Testis (tissue), 3 donors: ENCODE measurements around the gene TMA7B. TPM values are rescaled to one million over a fixed set of nuclear protein-coding genes. Genes with fewer than 3 reads are reported as not detected.
A peak's percentile ranks its signal among the peaks of the same experiment; 100 is the strongest.

Source experiments
- DNase-seq: peaks from one replicate; pipeline ENCODE4 v3.0.0-alpha.2; 2019
- H3K27ac ChIP-seq, 2 donors: fragments of 200-600 bp; sonication (generic); one replicate each; pipeline ENCODE4 v1.5.1; 2019
- H3K27me3 ChIP-seq: fragments of 200-600 bp; sonication (generic); one replicate; pipeline ENCODE4 v1.5.1; 2019
- H3K36me3 ChIP-seq: fragments of 200-600 bp; sonication (generic); one replicate; pipeline ENCODE4 v1.5.1; 2017; ENCODE audit warnings: low read depth; ENCODE audit errors: missing control alignments
- H3K4me1 ChIP-seq: fragments of 200-600 bp; sonication (generic); one replicate; pipeline ENCODE4 v1.5.1; 2019
- H3K4me3 ChIP-seq, 2 donors: fragments of 200-600 bp; sonication (generic); one replicate each; pipeline ENCODE4 v1.5.1; 2017 to 2019
- H3K9me3 ChIP-seq: fragments of 200-600 bp; sonication (generic); one replicate; pipeline ENCODE4 v1.5.1; 2017
- CTCF ChIP-seq, 3 experiments: fragments of 450-650 bp in 2 of 3; fragments of 200-600 bp in 1 of 3; sonication (generic) in 1 of 3; IDR thresholded peaks; one replicate each; pipeline ENCODE4 v1.5.1; 2016 to 2019; ENCODE audit warnings: antibody characterized with exemption in 3 of 3, mild to moderate bottlenecking in 2 of 3, moderate library complexity in 1 of 3
- POLR2A ChIP-seq: fragments of 450-650 bp; IDR thresholded peaks from one replicate; pipeline ENCODE4 v1.6.1; 2017; ENCODE audit warnings: antibody characterized with exemption, mild to moderate bottlenecking, moderate library complexity
- WGBS, 2 donors: methylation state at CpG; one replicate each; pipeline ENCODE4 v1.1.5; 2018; 5-methylcytosine and 5-hydroxymethylcytosine counted together
- intact Hi-C: fragments of 100-400 bp; cut with DNase I; formaldehyde crosslinking; loops from one replicate; pipeline ENCODE4 v1.15.1; 2023; ENCODE audit warnings: low total_unique reads
- polyA plus RNA-seq: library from polyadenylated mRNA; stranded (reverse); fragments of 350-450 nt; fragmentation: Illumina TruSeq; extraction: RNeasy Lipid Tissue Mini Kit (QIAGEN cat#74804); gene quantifications from one replicate; pipeline ENCODE4 v1.2.3, GENCODE V29; 2014; ENCODE audit warnings: low read depth, low replicate concordance; ENCODE audit not compliant: insufficient read depth
- total RNA-seq, 2 donors: library from RNA; depleted of rRNA; stranded (reverse); fragments of >200 nt; gene quantifications; one replicate each; pipeline ENCODE4 v1.2.3, GENCODE V29; 2016

The TMA7B gene
- total and polyA plus RNA-seq, 3 donors from 2014 or later = 0.43 to 0.47 TPM; not detected in 1

GRCh38 chr22:39967103-39967829 is 7.1 kb downstream of the TMA7B start:
- Histone ChIP-seq H3K27me3 (no peaks in the 10 kb centered on the region), H3K4me1 (peaks cover 40% of the 10 kb centered on the region), H3K36me3 (no peaks in the 10 kb centered on the region), H3K4me3 (no peak overlapping the region), H3K27ac (no peak overlapping the region), H3K9me3 (no peaks in the 10 kb centered on the region)
- WGBS, 2 donors = 55 to 69% methylated on average over 9 of the region's 9 CpGs
- peak; percentile 66 for DNase-seq
- TF ChIP-seq POLR2A = no peak
- no peak for TF ChIP-seq CTCF (IDR thresholded peaks at IDR 0.05)
- intact Hi-C loops = no loop called here

GRCh38 chr22:39967996-39968972 is 8.1 kb downstream of the TMA7B start:
- WGBS, 2 donors = 50 to 52% methylated on average over 14 to 20 of the region's 20 CpGs
- H3K4me3 ChIP-seq = no peak overlapping the region
- intact Hi-C loops = no loop called here
- H3K36me3 ChIP-seq = no peaks in the 10 kb centered on the region
- no peaks in the 10 kb centered on the region for H3K9me3 ChIP-seq
- DNase-seq = peak; percentile 75
- no peaks in the 10 kb centered on the region for H3K27me3 ChIP-seq
- H3K27ac ChIP-seq = peak overlapping the region in 1 of 2 donors; percentile 43
- no peak for TF ChIP-seq CTCF (IDR thresholded peaks at IDR 0.05)
- TF ChIP-seq POLR2A = no peak
- peaks cover 40% of the 10 kb centered on the region for H3K4me1 ChIP-seq

GRCh38 chr22:39970742-39971141 is 10.5 kb downstream of the TMA7B start:
- DNase-seq = no peak
- intact Hi-C loops = no loop called here
- Histone ChIP-seq H3K27ac (no peak overlapping the region), H3K4me3 (no peak overlapping the region), H3K4me1 (peaks cover 38% of the 10 kb centered on the region), H3K27me3 (no peaks in the 10 kb centered on the region), H3K36me3 (no peaks in the 10 kb centered on the region), H3K9me3 (no peaks in the 10 kb centered on the region)
- 93 to 94% methylated on average over 2 to 10 of the region's 10 CpGs for WGBS, 2 donors
- no peak for TF ChIP-seq POLR2A
- no peak for TF ChIP-seq CTCF (IDR thresholded peaks at IDR 0.05)

- H3K4me1 ChIP-seq = peaks cover 22% of the 10 kb centered on the region
- no peaks in the 10 kb centered on the region for H3K9me3 ChIP-seq
- intact Hi-C loops = no loop called here
- H3K4me3 ChIP-seq = no peak overlapping the region
- H3K27me3 ChIP-seq = no peaks in the 10 kb centered on the region
- H3K36me3 ChIP-seq = no peaks in the 10 kb centered on the region
- no peak overlapping the region for H3K27ac ChIP-seq
- WGBS, 2 donors = 73 to 74% methylated on average over 5 of the region's 5 CpGs
- TF ChIP-seq POLR2A (no peak), CTCF (IDR thresholded peaks at IDR 0.05) (no peak)
- DNase-seq = no peak
Measured at GRCh38 chr22:39972641-39973040, 12.4 kb downstream of the TMA7B start.
